ENCODE data around the gene SLIT1.

Gene SLIT1

DNA sequence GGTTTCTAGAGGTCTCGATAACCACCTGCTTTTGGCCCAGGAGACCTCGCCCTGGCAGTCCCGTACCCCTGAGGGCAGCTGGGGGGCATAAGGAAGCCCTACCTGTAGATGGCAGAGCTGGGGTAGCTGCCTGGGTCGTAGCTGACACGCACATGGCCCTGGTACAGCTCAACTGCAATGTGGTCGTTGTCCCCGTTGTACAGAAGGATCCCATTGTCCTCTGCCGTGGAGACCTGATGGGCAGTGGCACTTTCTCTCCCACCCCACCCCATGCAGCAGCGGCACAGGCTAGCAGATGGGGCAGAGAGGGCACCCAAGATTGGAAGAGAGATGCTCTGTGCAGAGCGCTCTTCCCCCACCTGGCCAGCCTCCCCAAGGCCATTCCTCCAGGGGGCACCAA lies 181.2 kb downstream of the SLIT1 start:
- TF ChIP-seq, protein P1, sequence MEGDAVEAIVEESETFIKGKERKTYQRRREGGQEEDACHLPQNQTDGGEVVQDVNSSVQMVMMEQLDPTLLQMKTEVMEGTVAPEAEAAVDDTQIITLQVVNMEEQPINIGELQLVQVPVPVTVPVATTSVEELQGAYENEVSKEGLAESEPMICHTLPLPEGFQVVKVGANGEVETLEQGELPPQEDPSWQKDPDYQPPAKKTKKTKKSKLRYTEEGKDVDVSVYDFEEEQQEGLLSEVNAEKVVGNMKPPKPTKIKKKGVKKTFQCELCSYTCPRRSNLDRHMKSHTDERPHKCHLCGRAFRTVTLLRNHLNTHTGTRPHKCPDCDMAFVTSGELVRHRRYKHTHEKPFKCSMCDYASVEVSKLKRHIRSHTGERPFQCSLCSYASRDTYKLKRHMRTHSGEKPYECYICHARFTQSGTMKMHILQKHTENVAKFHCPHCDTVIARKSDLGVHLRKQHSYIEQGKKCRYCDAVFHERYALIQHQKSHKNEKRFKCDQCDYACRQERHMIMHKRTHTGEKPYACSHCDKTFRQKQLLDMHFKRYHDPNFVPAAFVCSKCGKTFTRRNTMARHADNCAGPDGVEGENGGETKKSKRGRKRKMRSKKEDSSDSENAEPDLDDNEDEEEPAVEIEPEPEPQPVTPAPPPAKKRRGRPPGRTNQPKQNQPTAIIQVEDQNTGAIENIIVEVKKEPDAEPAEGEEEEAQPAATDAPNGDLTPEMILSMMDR (IDR thresholded peaks at IDR 0.05; ENCODE audit: control insufficient read depth, insufficient read depth, low read depth, low read length, missing control alignments): no peak
- H3K4me3 ChIP-seq (ENCODE audit: control insufficient read depth, low read depth, low read length): no peak overlapping the region
- no peak for DNase-seq (ENCODE audit: low read depth)

DNA sequence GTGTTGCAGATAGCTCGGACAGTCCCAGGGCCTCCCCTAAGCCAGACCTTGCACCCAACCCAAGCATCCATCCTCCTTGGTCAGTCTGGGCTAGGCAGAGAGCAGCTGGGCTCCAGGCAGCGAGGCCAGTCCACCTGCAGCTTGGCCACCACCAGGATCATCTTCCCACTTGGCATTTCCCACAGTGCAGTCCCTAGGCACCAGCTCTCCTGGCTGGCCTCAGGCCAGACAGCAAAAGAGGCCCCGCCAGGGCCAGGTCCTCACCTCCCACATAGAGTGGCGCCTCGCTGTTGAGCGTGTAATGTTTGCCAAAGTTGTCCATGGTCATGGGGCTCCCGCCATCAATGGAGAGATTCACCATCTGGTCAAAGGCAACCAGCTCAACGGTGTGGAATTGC lies 182.0 kb downstream of the SLIT1 start:
- TF ChIP-seq, protein P1 (IDR thresholded peaks at IDR 0.05; ENCODE audit: control insufficient read depth, insufficient read depth, low read depth, low read length, missing control alignments): no peak
- H3K4me3 ChIP-seq (ENCODE audit: control insufficient read depth, low read depth, low read length): no peak overlapping the region
- no peak for DNase-seq (ENCODE audit: low read depth)

DNA sequence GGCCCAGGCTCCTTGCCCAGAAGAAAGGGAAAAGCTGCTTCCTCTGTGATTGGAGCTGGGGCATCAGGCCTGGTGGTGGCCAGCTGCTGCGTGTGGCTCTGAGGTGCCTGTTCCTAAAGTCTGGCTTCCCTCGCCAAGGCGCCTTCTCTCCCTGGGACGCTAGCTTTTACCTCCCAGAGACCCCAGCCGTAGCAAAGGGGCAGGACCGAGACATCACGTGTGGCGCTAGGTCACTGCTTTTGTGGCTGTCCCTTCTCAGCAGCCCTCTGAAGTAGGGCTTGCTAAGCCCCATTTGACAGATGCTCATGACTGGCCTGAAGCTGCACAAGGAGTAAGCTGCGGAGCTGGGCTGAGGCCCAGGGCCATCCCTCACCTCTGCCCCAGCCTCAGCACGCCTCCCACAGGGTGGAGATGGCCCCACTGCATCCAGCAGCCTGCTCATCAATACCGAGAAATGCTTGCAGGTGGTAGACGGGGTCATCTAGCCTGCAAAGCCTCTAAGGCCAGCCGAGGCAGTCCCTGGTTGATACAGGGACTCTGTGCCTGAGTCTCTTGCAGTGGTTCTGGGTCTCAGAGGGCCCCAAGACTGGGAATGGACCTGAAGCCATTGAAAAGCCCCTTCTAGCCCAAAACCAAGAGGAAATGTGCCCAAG lies 182.5 kb downstream of the SLIT1 start:
- H3K4me3 ChIP-seq (ENCODE audit: control insufficient read depth, low read depth, low read length): no peak overlapping the region
- no peak for DNase-seq (ENCODE audit: low read depth)
- TF ChIP-seq, protein P1 (IDR thresholded peaks at IDR 0.05; ENCODE audit: control insufficient read depth, insufficient read depth, low read depth, low read length, missing control alignments): no peak

DNA sequence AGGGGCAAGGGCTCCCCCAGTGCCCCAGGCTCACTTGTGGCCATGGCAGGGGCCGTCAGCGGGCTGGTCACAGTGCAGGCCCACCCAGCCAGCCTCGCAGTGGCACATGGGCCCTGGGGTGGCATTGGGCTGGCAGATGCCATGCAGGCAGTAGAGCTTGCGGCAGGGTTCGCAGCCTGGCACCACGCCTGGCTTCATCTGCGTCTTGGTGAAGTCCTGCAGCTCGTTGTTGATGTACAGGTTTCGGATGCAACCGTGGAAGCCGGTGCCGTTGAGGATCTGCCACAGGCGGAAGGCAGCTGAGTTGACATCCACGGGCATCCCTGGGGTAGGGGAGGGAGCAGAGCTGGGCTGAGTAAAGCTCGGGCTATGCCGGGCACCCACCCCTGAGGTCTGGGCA lies 183.1 kb downstream of the SLIT1 start:
- DNase-seq (ENCODE audit: low read depth): no peak
- no peak overlapping the region for H3K4me3 ChIP-seq (ENCODE audit: control insufficient read depth, low read depth, low read length)
- TF ChIP-seq, protein P1 (IDR thresholded peaks at IDR 0.05; ENCODE audit: control insufficient read depth, insufficient read depth, low read depth, low read length, missing control alignments): no peak

DNA sequence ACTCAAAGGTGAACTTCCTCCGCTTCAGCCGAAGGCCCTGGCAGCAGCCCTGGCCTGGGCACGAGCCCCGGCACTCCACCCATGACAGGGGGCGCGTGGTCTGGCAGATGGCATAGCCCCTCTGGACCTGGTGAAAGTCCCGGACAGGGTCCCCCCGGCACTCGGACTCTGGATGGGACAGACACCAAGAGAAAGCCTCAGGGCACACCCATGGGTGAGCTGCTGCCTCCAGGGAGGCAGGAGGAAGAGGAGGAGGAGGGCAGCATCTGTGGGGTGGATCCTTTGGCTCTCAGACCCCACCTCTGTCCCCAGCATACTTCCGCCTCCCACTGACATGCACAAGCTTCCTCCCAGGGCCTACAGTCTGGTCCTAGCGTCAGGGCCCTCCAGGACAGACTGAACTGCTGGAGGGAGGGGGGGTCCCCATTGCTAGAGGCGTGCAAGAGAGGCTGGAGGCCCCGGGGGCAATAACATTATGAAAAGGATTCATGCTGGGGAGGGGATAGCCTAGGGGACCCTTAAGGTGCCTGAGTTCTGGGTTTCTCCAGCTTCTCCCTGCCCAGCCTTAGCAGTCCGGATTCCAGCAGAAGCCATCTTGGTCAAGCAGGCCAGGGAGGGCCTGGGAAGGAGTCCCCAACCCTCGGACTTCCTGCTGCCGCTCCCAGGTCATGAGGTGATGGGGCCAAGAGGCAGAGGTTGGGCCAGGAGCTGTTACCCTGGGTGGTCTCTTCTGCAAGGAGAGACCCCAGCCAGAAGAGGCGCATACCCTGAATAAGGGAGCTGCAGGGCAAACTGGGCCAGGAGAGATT lies 184.4 kb downstream of the SLIT1 start:
- no peak for DNase-seq (ENCODE audit: low read depth)
- H3K4me3 ChIP-seq (ENCODE audit: control insufficient read depth, low read depth, low read length): no peak overlapping the region
- TF ChIP-seq, protein P1 (IDR thresholded peaks at IDR 0.05; ENCODE audit: control insufficient read depth, insufficient read depth, low read depth, low read length, missing control alignments): no peak

DNA sequence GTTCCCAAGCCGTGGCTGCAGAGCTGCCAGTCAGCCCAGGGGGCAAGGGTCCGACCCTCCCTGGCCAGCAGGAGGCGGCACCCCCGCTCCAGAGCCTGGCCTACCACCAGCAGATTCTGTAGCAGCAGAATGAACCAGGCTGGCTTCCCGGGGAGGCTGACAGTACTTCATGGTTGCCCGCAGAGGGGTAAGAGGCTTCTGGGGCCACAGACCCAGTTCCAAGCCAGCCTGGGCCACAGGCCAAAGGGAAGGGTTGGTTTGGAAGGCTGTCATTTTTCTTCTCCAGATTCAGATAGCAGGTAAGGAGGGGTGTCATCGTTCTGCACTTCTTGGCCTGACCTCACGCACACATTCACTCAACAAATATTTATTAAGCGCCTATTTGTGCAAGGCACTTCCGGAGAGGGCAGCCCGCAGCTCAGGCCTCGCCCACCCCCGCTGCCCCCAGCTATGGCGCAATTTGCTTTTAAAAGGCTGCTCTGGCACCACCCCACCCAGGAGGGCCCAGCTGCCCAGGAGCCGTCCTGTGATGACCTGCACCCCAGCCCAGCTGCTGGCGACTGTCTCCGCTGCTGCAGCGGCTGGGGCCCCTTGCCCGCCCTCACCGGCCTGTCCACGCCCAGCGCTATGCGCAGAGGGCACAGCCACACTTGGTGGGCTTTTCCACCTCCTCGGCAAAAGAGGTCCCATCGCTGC lies 185.1 kb downstream of the SLIT1 start:
- no peak overlapping the region for H3K4me3 ChIP-seq (ENCODE audit: control insufficient read depth, low read depth, low read length)
- DNase-seq (ENCODE audit: low read depth): no peak
- TF ChIP-seq, protein P1 (IDR thresholded peaks at IDR 0.05; ENCODE audit: control insufficient read depth, insufficient read depth, low read depth, low read length, missing control alignments): no peak
